NOMO-1 treated with dmso at 0.1 percent for 144 hours (cell line): ENCODE measurements around the gene BMPR1A.
"Not testable (repeated sequence)": the region's sequence is repeated elsewhere in the genome, so short reads cannot be mapped to it uniquely, and the experiment has no call there.

ENCODE experiments used
- DNase-seq: peaks from one replicate; lab custom pipeline; 2025; ENCODE audit not compliant: unreplicated experiment; lab: John Stamatoyannopoulos, UW

BMPR1A gene

GRCh38 chr10:86837663-86838062 lies 81.2 kb downstream of the BMPR1A start:
- no peak for DNase-seq

- DNase-seq: no peak
Measured at GRCh38 chr10:86840498-86840897, 84.1 kb downstream of the BMPR1A start.

GRCh38 chr10:86846088-86846487 lies 89.7 kb downstream of the BMPR1A start:
- no peak for DNase-seq

GRCh38 chr10:86848747-86849146 lies 92.3 kb downstream of the BMPR1A start:
- peak; percentile 25 for DNase-seq

GRCh38 chr10:86849181-86849894 lies 92.9 kb downstream of the BMPR1A start:
- DNase-seq: no peak

GRCh38 chr10:86850481-86850880 lies 94.1 kb downstream of the BMPR1A start:
- no peak for DNase-seq

GRCh38 chr10:86851328-86852207 lies 95.1 kb downstream of the BMPR1A start:
- DNase-seq: no peak

GRCh38 chr10:86853582-86853981 lies 97.2 kb downstream of the BMPR1A start:
- not testable (repeated sequence) for DNase-seq

- no peak for DNase-seq
Measured at GRCh38 chr10:86855513-86855912, 99.1 kb downstream of the BMPR1A start.

- no peak for DNase-seq
Measured at GRCh38 chr10:86856156-86856555, 99.7 kb downstream of the BMPR1A start.

GRCh38 chr10:86857128-86857721 lies 100.8 kb downstream of the BMPR1A start:
- no peak for DNase-seq

GRCh38 chr10:86858011-86858410 lies 101.6 kb downstream of the BMPR1A start:
- no peak for DNase-seq

- no peak for DNase-seq
Measured at GRCh38 chr10:86861351-86861750, 104.9 kb downstream of the BMPR1A start.

GRCh38 chr10:86862373-86862772 lies 106.0 kb downstream of the BMPR1A start:
- DNase-seq: no peak

- DNase-seq: no peak
Measured at GRCh38 chr10:86862786-86863483, 106.5 kb downstream of the BMPR1A start.

- DNase-seq: no peak
Measured at GRCh38 chr10:86863484-86863842, 107.0 kb downstream of the BMPR1A start.

GRCh38 chr10:86865011-86865811 lies 108.8 kb downstream of the BMPR1A start:
- DNase-seq: not testable (repeated sequence)

- DNase-seq: no peak
Measured at GRCh38 chr10:86867149-86867548, 110.7 kb downstream of the BMPR1A start.

- DNase-seq: no peak
Measured at GRCh38 chr10:86868353-86868752, 111.9 kb downstream of the BMPR1A start.

GRCh38 chr10:86870679-86871078 lies 114.3 kb downstream of the BMPR1A start:
- DNase-seq: no peak
